Colon (tissue), 2 donors: ENCODE measurements around the gene GMEB2.

ENCODE experiments used
- FAIRE-seq: peaks from 2 replicates; lab custom pipeline; 2012; peaks lifted over from hg19 to GRCh38; lab: Jason Lieb, UNC
- donor health status: control.
- donor health status: control.

The GMEB2 gene

GRCh38 chr20:63544958-63545516, 81.9 kb downstream of the GMEB2 start:
- no peak for FAIRE-seq

GRCh38 chr20:63544241-63544957, 82.5 kb downstream of the GMEB2 start:
- no peak for FAIRE-seq

GRCh38 chr20:63543733-63544132, 83.2 kb downstream of the GMEB2 start:
- FAIRE-seq = no peak

- FAIRE-seq = no peak
Measured at GRCh38 chr20:63543131-63543530, 83.8 kb downstream of the GMEB2 start.

- no peak for FAIRE-seq
Measured at GRCh38 chr20:63542696-63543095, 84.2 kb downstream of the GMEB2 start.

- no peak for FAIRE-seq
Measured at GRCh38 chr20:63542031-63542559, 84.8 kb downstream of the GMEB2 start.

GRCh38 chr20:63541371-63541770, 85.5 kb downstream of the GMEB2 start:
- no peak for FAIRE-seq

GRCh38 chr20:63540417-63541186, 86.3 kb downstream of the GMEB2 start:
- no peak for FAIRE-seq

- no peak for FAIRE-seq
Measured at GRCh38 chr20:63539441-63540370, 87.2 kb downstream of the GMEB2 start.

- no peak for FAIRE-seq
Measured at GRCh38 chr20:63539092-63539430, 87.8 kb downstream of the GMEB2 start.

- FAIRE-seq = no peak
Measured at GRCh38 chr20:63538204-63539091, 88.5 kb downstream of the GMEB2 start.
